GM23248 (cell line): ENCODE measurements around the gene ARL4A.

Experiments
- EZH2 ChIP-seq: fragments of 200-600 bp; sonication (generic); IDR thresholded peaks from 2 replicates; pipeline ENCODE4 v1.6.1; 2018; ENCODE audit warnings: antibody characterized with exemption, mild to moderate bottlenecking; ENCODE audit not compliant: insufficient read depth, poor library complexity, severe bottlenecking
- EZH2phosphoT487 ChIP-seq: fragments of 200-600 bp; sonication (generic); IDR thresholded peaks from 2 replicates; pipeline ENCODE4 v1.6.1; 2018; ENCODE audit warnings: antibody characterized with exemption, moderate library complexity, mild to moderate bottlenecking, low read depth; ENCODE audit not compliant: insufficient read depth

GRCh38 chr7:12695965-12696364 lies 8.5 kb downstream of the ARL4A start:
- TF ChIP-seq EZH2 (no peak), EZH2phosphoT487 (no peak)
